Activated naive CD8-positive, alpha-beta T cell treated with anti-CD3 and anti-CD28 coated beads, Interleukin-2, amount 50 U/mL, for 24 hours (primary cell): ENCODE measurements around the gene UNC5CL.
"Not testable (repeated sequence)": the region's sequence is repeated elsewhere in the genome, so short reads cannot be mapped to it uniquely, and the experiment has no call there.

ENCODE experiments used
- ATAC-seq: fragments of 150-1000 bp; cut with Tn5 transposase; one replicate; pipeline ENCODE4 v1.10.0; 2021
- DNase-seq: peaks from one replicate; pipeline ENCODE4 v3.0.0; 2021
- H3K27ac Mint-ChIP-seq: one replicate; pipeline ENCODE4 v1.8.0; 2021; ENCODE audit warnings: mild to moderate bottlenecking, mixed read lengths
- H3K27me3 Mint-ChIP-seq: one replicate; pipeline ENCODE4 v1.8.0; 2021; ENCODE audit warnings: mixed read lengths
- H3K36me3 Mint-ChIP-seq: one replicate; pipeline ENCODE4 v1.8.0; 2021; ENCODE audit warnings: low read depth, mixed read lengths
- H3K4me1 Mint-ChIP-seq: one replicate; pipeline ENCODE4 v1.8.0; 2021; ENCODE audit warnings: mixed read lengths
- H3K4me3 Mint-ChIP-seq: one replicate; pipeline ENCODE4 v1.8.0; 2021; ENCODE audit warnings: mild to moderate bottlenecking, moderate library complexity, mixed read lengths
- H3K9me3 Mint-ChIP-seq: one replicate; pipeline ENCODE4 v1.8.0; 2021; ENCODE audit warnings: mixed read lengths

UNC5CL gene

DNA sequence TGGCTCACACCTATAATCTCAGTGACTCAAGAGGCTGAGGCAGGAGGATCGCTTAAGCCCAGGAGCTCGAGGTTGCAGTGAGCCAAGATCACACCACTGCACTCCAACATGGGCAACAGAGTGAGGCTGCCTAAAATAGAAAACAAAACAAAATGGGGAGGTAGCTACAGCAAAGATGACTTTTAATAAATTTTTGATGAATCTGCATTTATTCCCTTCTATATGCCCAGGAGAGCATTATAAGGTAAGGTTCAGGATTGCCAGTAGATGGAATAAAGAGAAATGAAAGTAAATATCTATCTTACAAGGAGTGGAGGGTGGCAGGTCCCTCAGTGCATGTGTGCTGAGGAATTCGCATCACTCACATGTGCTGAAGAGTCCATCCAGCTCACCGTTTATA is 24.2 kb downstream of the UNC5CL start:
- no peaks in the 10 kb centered on the region for H3K4me1 Mint-ChIP-seq
- ATAC-seq: no peak
- no peaks in the 10 kb centered on the region for H3K27me3 Mint-ChIP-seq
- no peaks in the 10 kb centered on the region for H3K9me3 Mint-ChIP-seq
- no peak overlapping the region for H3K27ac Mint-ChIP-seq
- H3K36me3 Mint-ChIP-seq: no peaks in the 10 kb centered on the region
- no peak for DNase-seq
- no peak overlapping the region for H3K4me3 Mint-ChIP-seq

DNA sequence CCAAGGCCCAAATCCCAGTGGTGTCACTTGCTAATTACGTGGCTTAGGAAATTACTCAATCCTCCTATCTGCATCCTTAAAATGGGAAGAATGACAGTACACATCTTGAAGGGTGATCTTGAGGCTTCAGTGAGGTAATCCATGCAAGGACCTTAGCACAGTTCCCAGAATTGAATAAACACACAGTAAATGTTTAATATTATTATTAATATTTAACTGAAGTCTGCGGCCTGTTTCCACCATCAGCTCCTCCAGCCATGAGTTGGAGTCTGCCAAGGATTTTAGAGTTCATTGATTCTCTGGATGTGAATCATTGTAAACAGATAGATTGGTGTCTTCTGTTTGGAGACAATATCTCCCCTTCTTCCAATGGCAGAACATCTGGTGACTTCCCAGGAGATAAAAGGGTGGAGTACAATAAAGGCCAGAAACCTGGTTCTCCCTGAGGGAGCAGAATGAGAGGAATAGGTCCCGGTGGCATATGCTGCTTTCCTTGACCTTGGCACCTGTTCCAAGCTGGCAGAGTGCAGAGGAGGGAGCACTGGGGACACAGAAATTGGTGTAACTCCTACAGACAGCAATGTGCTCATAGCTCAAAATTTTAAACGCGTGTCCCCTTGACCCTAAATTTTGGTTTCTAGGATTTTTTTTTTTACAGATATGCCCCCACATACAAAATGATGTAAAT is 25.4 kb downstream of the UNC5CL start:
- no peaks in the 10 kb centered on the region for H3K27me3 Mint-ChIP-seq
- H3K4me3 Mint-ChIP-seq: no peak overlapping the region
- H3K36me3 Mint-ChIP-seq: no peaks in the 10 kb centered on the region
- no peak for DNase-seq
- no peak overlapping the region for H3K27ac Mint-ChIP-seq
- no peaks in the 10 kb centered on the region for H3K9me3 Mint-ChIP-seq
- no peak for ATAC-seq
- H3K4me1 Mint-ChIP-seq: no peaks in the 10 kb centered on the region

DNA sequence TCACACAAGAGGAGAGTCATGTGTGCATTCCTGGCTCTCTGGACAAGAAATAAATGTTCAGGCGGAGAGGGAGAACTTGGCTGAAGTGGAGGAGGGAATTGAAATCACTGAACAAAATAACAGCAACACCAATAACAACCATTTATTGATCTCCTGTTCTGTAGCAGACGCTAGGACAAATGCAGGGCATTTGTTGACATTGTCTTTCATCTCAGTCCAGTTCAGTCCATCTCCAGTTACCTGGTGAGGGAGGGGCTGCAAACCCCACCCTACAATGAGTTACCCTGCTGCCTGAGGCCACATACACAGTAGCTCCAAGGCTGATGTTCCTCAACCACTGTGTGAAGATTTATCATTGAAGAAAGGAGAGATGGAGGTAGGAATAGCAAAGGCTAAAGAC is 27.3 kb downstream of the UNC5CL start:
- no peaks in the 10 kb centered on the region for H3K4me1 Mint-ChIP-seq
- H3K27me3 Mint-ChIP-seq: no peaks in the 10 kb centered on the region
- ATAC-seq (no peak), DNase-seq (no peak)
- no peaks in the 10 kb centered on the region for H3K9me3 Mint-ChIP-seq
- no peaks in the 10 kb centered on the region for H3K36me3 Mint-ChIP-seq
- H3K27ac Mint-ChIP-seq: no peak overlapping the region
- H3K4me3 Mint-ChIP-seq: no peak overlapping the region

DNA sequence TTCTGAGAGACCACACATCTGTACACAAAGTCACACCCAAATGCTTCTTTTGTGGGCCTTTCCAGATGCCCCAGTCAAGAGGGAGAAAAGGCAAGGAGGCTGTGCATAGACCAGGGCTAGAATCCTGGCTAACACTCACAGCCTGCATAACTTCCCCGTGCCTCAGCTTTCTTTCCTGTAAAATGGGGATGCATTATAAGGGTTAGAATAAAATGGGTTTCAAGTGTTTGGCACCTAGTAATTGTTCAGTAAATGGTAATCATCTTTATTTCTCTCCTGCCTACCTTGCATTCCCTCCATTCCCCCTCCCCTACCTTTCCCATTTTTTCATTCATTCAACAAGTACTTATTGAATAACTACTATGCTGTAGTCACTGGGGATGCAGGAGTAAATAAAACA is 29.4 kb downstream of the UNC5CL start:
- no peaks in the 10 kb centered on the region for H3K9me3 Mint-ChIP-seq

DNA sequence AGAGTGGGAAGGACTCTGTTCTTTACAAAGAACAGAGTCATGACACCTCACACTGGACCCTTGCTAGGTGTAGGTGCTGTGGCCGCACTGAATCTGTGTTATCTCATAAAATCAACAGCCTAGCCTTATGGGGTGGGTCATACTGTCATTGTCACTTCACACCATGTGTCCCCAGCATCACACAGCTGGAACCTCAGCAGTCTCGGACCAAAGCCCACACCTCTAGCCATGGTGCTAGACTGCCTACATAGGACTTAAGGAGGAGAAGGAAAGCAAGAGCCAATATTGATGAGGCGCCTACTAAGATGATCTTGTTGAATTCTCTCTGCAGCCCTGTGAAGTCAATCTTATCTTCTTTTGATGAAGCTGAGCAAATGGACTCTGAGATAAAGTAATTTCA is 31.0 kb downstream of the UNC5CL start:
- no peak for ATAC-seq
- no peak overlapping the region for H3K27ac Mint-ChIP-seq
- H3K27me3 Mint-ChIP-seq: peaks cover 13% of the 10 kb centered on the region
- H3K9me3 Mint-ChIP-seq: no peaks in the 10 kb centered on the region
- H3K4me3 Mint-ChIP-seq: no peak overlapping the region
- H3K36me3 Mint-ChIP-seq: no peaks in the 10 kb centered on the region
- no peaks in the 10 kb centered on the region for H3K4me1 Mint-ChIP-seq
- DNase-seq: no peak

More for the DNA sequence above, 29.4 kb downstream of the UNC5CL start:
- DNase-seq: no peak
- Mint-ChIP-seq H3K4me3 (no peak overlapping the region), H3K27me3 (peaks cover 5% of the 10 kb centered on the region), H3K4me1 (no peaks in the 10 kb centered on the region), H3K36me3 (no peaks in the 10 kb centered on the region), H3K27ac (no peak overlapping the region)
- no peak for ATAC-seq

DNA sequence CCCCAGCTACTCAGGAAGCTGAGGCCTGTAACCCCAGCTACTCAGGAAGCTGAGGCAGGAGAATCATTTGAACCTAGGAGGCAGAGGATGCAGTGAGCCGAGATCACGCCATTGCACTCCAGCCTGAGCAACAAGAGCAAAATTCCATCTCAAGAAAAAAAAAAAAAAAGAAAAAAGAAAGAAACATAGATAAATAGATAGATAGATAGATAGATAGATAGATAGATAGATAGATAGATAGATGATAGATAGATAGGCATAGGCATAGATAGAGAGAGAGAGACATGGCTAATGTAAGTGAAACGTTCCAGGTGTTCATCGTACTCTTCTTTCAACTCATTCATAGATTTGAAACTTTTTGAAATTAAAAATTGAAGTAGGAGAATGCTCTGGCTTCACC is 32.0 kb downstream of the UNC5CL start:
- ATAC-seq, H3K27ac Mint-ChIP-seq, H3K9me3 Mint-ChIP-seq, DNase-seq, H3K4me3 Mint-ChIP-seq, H3K36me3 Mint-ChIP-seq, H3K4me1 Mint-ChIP-seq: not testable (repeated sequence)
- H3K27me3 Mint-ChIP-seq: peaks cover 18% of the 10 kb centered on the region

DNA sequence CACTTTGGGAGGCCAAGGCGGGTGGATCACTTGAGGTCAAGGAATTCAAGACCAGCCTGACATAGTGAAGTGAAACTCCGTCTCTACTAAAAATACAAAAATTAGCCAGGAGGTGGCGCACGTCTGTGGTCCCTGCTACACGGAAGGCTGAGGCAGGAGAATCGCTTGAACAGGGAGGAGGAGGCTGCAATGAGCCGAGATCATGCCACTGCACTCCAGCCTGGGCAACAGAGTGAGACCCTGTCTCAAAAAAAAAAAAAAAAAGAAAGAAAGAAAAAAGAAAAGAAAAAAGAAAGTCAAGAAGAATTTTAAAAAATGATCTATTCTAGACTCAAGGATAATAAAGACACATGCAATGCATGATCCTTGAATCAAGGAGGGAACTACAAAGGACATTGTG is 32.8 kb downstream of the UNC5CL start:
- not testable (repeated sequence) for H3K9me3 Mint-ChIP-seq, H3K27ac Mint-ChIP-seq, H3K4me3 Mint-ChIP-seq, H3K36me3 Mint-ChIP-seq, H3K4me1 Mint-ChIP-seq
- peaks cover 18% of the 10 kb centered on the region for H3K27me3 Mint-ChIP-seq
- peak; percentile 71 for ATAC-seq
- DNase-seq: peak; percentile 56

DNA sequence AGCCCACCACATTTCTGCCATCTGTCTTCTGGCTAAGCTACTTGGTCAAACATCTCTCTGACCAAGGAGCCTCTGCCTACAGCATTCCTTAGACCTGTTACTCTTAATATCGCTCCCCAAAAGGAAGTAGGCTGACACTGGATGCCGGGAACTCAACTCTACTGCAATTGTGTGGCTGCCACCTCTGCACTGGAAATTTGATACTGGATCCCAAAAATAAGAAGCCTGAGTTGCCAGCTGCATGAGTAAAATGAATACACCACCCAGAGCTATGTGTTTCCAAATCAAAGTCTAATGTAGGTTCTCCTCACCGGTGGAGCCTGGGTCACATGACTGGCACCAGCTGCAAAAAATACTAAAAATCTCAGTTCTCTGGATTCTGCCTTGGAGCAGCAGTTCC is 36.9 kb downstream of the UNC5CL start:
- H3K36me3 Mint-ChIP-seq: no peaks in the 10 kb centered on the region
- H3K4me3 Mint-ChIP-seq: no peak overlapping the region
- ATAC-seq: no peak
- H3K4me1 Mint-ChIP-seq: no peaks in the 10 kb centered on the region
- peaks cover 25% of the 10 kb centered on the region for H3K27me3 Mint-ChIP-seq
- H3K27ac Mint-ChIP-seq: no peak overlapping the region
- DNase-seq: no peak
- H3K9me3 Mint-ChIP-seq: no peaks in the 10 kb centered on the region

DNA sequence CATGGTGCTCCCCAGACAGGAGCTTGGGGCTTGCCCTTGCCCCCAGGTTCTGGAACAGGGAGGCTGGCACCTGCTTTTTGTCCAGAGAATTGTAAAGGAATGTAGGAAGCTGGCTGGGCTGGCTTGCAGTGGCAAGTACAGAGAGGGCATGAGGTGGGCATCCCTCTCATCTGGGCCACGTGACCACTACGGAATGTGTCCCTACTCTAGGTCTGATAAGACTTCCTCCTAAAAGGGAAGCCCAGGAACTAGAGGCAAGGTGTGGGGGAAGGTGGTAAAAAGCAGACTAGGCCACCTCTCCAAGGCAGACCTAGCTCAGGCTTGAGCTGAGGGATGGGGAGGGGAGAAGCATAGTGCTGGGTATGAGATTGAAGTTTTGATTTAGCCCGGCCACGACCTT is 38.8 kb downstream of the UNC5CL start:
- DNase-seq: no peak
- ATAC-seq: no peak
- no peaks in the 10 kb centered on the region for H3K9me3 Mint-ChIP-seq
- H3K4me1 Mint-ChIP-seq: no peaks in the 10 kb centered on the region
- H3K27me3 Mint-ChIP-seq: peaks cover 26% of the 10 kb centered on the region
- H3K27ac Mint-ChIP-seq: no peak overlapping the region
- H3K36me3 Mint-ChIP-seq: no peaks in the 10 kb centered on the region
- no peak overlapping the region for H3K4me3 Mint-ChIP-seq

DNA sequence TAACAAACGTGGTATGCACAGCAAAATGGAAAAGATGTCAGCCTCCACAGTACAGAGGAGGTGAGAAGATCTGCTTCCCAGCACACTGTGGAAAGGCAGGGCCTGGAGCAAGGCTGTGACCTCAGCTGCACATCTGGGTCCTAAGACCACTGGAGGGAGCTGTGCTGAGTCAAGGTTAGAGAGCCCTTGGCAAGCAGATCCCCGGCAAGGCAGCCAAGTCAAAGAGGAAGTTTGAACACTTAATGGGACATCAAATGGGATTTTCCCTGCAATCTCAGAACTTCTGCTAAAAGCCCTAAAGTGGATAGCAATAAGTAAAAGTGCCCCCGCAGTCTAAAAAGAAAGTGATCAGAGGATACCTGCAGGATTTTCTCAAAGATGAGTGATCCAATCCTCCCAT is 39.5 kb downstream of the UNC5CL start:
- Mint-ChIP-seq H3K27me3 (peaks cover 24% of the 10 kb centered on the region), H3K36me3 (no peaks in the 10 kb centered on the region), H3K9me3 (no peaks in the 10 kb centered on the region), H3K4me3 (no peak overlapping the region), H3K4me1 (no peaks in the 10 kb centered on the region), H3K27ac (no peak overlapping the region)
- peak; percentile 9 for DNase-seq
- ATAC-seq: peak; percentile 43

DNA sequence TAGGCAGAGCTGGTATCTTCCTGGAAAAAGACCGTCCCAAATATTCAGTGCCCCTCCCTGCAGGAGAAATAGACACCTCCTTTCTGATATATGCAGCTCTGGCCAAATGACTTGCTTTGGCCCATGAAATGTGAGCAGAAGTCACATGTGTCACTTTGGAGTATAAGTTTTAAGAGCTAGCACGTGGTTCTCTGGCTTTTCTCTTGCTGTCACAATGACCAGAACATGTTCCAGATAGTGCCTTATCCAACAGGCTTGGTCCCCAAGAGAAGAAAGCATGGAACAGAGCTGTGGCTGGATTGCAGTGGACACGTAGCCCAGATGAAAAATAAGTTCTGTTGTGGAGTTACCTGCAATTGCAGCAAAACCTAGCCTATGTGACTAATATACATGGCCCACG is 40.4 kb downstream of the UNC5CL start:
- Mint-ChIP-seq H3K9me3 (no peaks in the 10 kb centered on the region), H3K36me3 (no peaks in the 10 kb centered on the region), H3K27me3 (peaks cover 22% of the 10 kb centered on the region), H3K4me1 (no peaks in the 10 kb centered on the region), H3K27ac (no peak overlapping the region), H3K4me3 (no peak overlapping the region)
- no peak for DNase-seq
- ATAC-seq: no peak

DNA sequence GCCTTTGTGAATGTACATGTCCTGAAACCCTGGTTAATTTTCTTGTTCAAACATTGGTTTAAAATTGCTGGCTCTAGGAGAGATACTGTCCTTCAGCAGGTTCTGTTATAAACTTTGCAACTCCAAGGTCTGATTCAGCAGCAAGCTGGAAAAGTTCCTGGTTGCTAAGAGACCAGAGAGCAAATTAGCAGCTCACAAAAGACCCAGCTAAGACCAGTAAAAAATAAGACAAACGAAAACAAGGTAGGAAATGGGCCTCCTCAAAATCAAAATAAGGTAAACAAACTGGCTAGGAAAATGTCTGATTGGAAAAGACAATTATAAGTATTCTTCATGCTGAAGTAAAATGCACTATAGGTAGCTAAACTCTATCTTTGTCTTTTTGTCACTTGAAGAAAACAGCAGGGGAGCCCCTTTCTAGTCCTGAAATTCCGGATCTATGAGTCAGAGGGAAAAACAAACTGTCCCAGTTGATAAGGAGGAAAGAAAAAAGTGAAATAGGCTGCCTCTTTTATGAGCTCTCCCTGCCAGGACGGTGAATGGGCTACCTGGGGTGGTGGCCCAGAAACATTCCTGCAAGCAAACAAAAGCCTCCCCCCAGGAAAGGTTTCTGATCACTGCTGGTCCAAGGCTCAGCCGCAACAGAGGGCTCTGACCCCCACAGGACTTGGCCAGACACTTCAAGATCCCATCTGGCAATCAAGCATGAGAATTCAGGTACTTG is 41.6 kb downstream of the UNC5CL start:
- DNase-seq: no peak
- H3K9me3 Mint-ChIP-seq: no peaks in the 10 kb centered on the region
- no peak overlapping the region for H3K27ac Mint-ChIP-seq
- no peaks in the 10 kb centered on the region for H3K4me1 Mint-ChIP-seq
- H3K36me3 Mint-ChIP-seq: no peaks in the 10 kb centered on the region
- no peak for ATAC-seq
- H3K4me3 Mint-ChIP-seq: no peak overlapping the region
- H3K27me3 Mint-ChIP-seq: peaks cover 14% of the 10 kb centered on the region

DNA sequence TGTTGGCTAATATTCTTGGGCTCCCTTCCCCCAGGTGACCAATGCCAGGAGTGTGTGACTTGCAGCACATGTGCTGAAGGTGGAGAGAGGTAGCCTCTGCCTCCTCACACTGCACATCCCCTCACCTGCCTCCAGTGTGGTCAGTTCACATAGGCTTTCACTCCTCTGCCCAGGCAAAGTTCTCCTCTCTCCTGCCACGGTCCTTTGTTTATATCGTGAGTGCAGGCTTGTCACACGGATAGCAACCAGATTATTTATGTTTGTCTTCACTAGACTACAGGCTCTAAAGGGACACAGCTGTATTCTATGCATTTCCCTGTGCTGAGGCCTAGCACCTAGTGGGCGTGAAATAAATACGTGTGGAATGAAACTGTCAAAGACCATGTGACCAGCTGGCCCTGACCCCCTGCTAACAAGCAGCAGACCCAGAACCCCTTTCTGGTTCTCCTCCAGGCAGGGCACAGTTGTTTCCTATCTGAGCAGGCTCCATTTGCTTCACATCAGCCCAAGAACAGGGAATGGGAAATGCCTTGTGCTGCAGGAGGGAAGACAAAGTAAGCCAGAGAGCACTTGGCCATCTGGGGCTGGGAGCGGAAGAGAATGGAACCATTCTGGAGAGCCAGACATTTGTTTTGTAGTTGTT is 42.3 kb downstream of the UNC5CL start:
- Mint-ChIP-seq H3K9me3 (no peaks in the 10 kb centered on the region), H3K36me3 (no peaks in the 10 kb centered on the region), H3K27me3 (peaks cover 20% of the 10 kb centered on the region), H3K4me1 (no peaks in the 10 kb centered on the region), H3K27ac (no peak overlapping the region), H3K4me3 (no peak overlapping the region)
- no peak for DNase-seq
- ATAC-seq: no peak

DNA sequence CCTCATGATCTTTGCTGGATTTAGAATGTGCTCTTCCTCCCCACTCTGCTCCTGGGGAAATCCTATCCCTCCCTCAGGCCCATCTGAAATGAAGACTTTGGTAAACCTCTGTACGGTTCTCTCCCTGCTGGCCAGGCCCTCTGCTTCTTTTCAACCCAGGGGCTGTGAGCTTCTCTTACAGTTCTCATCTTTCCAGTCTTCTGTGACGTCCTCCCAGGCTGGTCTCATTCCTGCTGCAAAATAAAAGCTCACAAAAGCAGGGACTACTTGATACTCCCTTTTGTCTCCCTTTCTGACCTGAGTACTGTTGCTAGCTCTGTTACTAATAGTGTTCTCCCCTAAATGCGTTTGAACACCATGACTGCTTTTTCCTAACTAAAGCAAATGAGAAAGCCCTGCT is 46.3 kb downstream of the UNC5CL start:
- H3K36me3 Mint-ChIP-seq: no peaks in the 10 kb centered on the region
- ATAC-seq (no peak), DNase-seq (no peak)
- no peaks in the 10 kb centered on the region for H3K9me3 Mint-ChIP-seq
- H3K4me3 Mint-ChIP-seq: no peak overlapping the region
- no peak overlapping the region for H3K27ac Mint-ChIP-seq
- peaks cover 16% of the 10 kb centered on the region for H3K27me3 Mint-ChIP-seq
- no peaks in the 10 kb centered on the region for H3K4me1 Mint-ChIP-seq

DNA sequence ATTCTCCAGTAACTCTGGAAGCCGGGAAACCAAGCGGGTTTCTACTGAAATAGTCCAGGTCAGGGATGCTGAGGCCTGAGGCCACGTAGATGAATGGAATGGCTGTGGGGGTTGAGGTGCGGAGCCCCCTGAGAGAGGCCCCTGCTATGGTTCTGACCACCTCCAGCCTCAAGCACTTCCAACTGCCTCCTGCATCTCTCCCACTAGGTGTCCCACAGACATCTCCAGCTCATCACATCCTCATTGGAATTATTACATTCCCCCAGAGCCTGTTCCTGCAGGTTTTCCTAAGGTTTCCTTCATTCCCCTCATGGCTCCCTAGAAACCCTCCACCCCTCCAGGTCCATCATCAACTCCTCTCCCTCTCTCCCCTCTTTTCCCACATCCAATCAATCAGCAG is 48.7 kb downstream of the UNC5CL start:
- no peaks in the 10 kb centered on the region for H3K36me3 Mint-ChIP-seq
- H3K4me3 Mint-ChIP-seq: no peak overlapping the region
- peaks cover 12% of the 10 kb centered on the region for H3K27me3 Mint-ChIP-seq
- no peaks in the 10 kb centered on the region for H3K4me1 Mint-ChIP-seq
- no peak overlapping the region for H3K27ac Mint-ChIP-seq
- no peak for ATAC-seq
- DNase-seq: no peak
- H3K9me3 Mint-ChIP-seq: no peaks in the 10 kb centered on the region
